CD8-positive, alpha-beta memory T cell (primary cell): ENCODE results near the gene SNRNP70. TPM values are rescaled to one million over a fixed set of nuclear protein-coding genes. Genes with fewer than 3 reads are reported as not detected.
"Not testable (repeated sequence)": the region's sequence is repeated elsewhere in the genome, so short reads cannot be mapped to it uniquely, and the experiment has no call there.

Experiments
- CTCF ChIA-PET: fragments of 350-600 bp; sonication (Branson Sonifier 250); formaldehyde crosslinking; loops from one replicate; lab custom pipeline; 2021; ENCODE audit warnings: antibody characterized with exemption; lab: Charles Lee
- POLR2A ChIA-PET: fragments of 350-600 bp; sonication (Branson Sonifier 250); formaldehyde crosslinking; loops from one replicate; lab custom pipeline; 2021; ENCODE audit warnings: antibody characterized with exemption; lab: Charles Lee
- DNase-seq, 5 donors: peaks; one replicate each; pipeline versions ENCODE4 v3.0.0 to v3.0.0-alpha.2; 2020 to 2022; ENCODE audit warnings: mixed read lengths in 1 of 5
- H3K27ac ChIP-seq: one replicate; pipeline ENCODE4 v1.7.0; 2013; ENCODE audit warnings: low read depth, mild to moderate bottlenecking, low read length, moderate library complexity
- H3K27me3 ChIP-seq: 2 replicates; pipeline ENCODE4 v1.7.0; 2013; ENCODE audit warnings: low read length, mild to moderate bottlenecking; ENCODE audit not compliant: insufficient read depth, poor library complexity, severe bottlenecking
- H3K36me3 ChIP-seq: 2 replicates; pipeline ENCODE4 v1.7.0; 2013; ENCODE audit warnings: mild to moderate bottlenecking, low read length, moderate library complexity; ENCODE audit not compliant: insufficient read depth
- H3K4me1 ChIP-seq: 2 replicates; pipeline ENCODE4 v1.7.0; 2013; ENCODE audit warnings: mild to moderate bottlenecking, low read length, moderate library complexity; ENCODE audit not compliant: insufficient read depth
- H3K4me3 ChIP-seq: 2 replicates; pipeline ENCODE4 v1.7.0; 2013; ENCODE audit warnings: mild to moderate bottlenecking, low read length
- H3K9me3 ChIP-seq: 2 replicates; pipeline ENCODE4 v1.7.0; 2013; ENCODE audit warnings: mild to moderate bottlenecking, low read length
- H3K27ac Mint-ChIP-seq, 8 donors: one replicate each; pipeline ENCODE4 v1.8.0; 2020 to 2021; ENCODE audit warnings: mixed read lengths in 8 of 8, mild to moderate bottlenecking in 6 of 8, inconsistent platforms in 3 of 8, moderate library complexity in 3 of 8
- H3K27me3 Mint-ChIP-seq, 2 donors: one replicate each; pipeline ENCODE4 v1.8.0; 2020 to 2021; ENCODE audit warnings: mixed read lengths in 2 of 2, mild to moderate bottlenecking in 1 of 2, moderate library complexity in 1 of 2
- H3K36me3 Mint-ChIP-seq, 3 donors: one replicate each; pipeline ENCODE4 v1.8.0; 2020 to 2021; ENCODE audit warnings: mixed read lengths in 3 of 3, inconsistent platforms in 1 of 3, mild to moderate bottlenecking in 1 of 3
- H3K4me1 Mint-ChIP-seq, 3 donors: one replicate each; pipeline ENCODE4 v1.8.0; 2020 to 2021; ENCODE audit warnings: mixed read lengths in 3 of 3, inconsistent platforms in 1 of 3, mild to moderate bottlenecking in 1 of 3
- H3K4me3 Mint-ChIP-seq, 7 donors: one replicate each; pipeline ENCODE4 v1.8.0; 2020 to 2021; ENCODE audit warnings: mixed read lengths in 7 of 7, mild to moderate bottlenecking in 6 of 7, moderate library complexity in 4 of 7, inconsistent platforms in 2 of 7
- H3K9me3 Mint-ChIP-seq, 5 donors: one replicate each; pipeline ENCODE4 v1.8.0; 2020 to 2022; ENCODE audit warnings: mixed read lengths in 5 of 5, mild to moderate bottlenecking in 3 of 5, moderate library complexity in 2 of 5, inconsistent platforms in 1 of 5
- polyA plus RNA-seq: library from polyadenylated mRNA; unstranded; fragments of 300-500 nt; fragmentation: Illumina TruSeq; gene quantifications from one replicate; pipeline ENCODE4 v1.2.3, GENCODE V29; 2021
- total RNA-seq, 2 experiments: library from RNA; stranded (reverse); gene quantifications; one replicate each; pipeline ENCODE4 v1.2.3, GENCODE V29; 2021

SNRNP70 gene
- total and polyA plus RNA-seq, 3 experiments from 2014 or later: 66.2 to 221 (median 210) TPM

- peaks cover 9% of the 10 kb centered on the region for H3K4me1 ChIP-seq
- no peaks in the 10 kb centered on the region for H3K27me3 ChIP-seq
- H3K9me3 ChIP-seq: no peaks in the 10 kb centered on the region
- peak overlapping the region; percentile 52 to 86 (median 69) for H3K4me3 Mint-ChIP-seq
- peaks cover 28 to 38% (median 33%) of the 10 kb centered on the region in 3 donors for H3K4me1 Mint-ChIP-seq
- H3K4me3 ChIP-seq: no peak overlapping the region
- no peaks in the 10 kb centered on the region for H3K36me3 ChIP-seq
- no peaks in the 10 kb centered on the region for H3K27me3 Mint-ChIP-seq
- CTCF ChIA-PET: interaction anchor here (0.9 to 2.3 kb wide), 4 partner anchors 14 to 127 kb away, joined by 3 to 5 read pairs (median 4); partner anchors contain the start of genes GYS1 and RUVBL2
- no peak overlapping the region for H3K27ac ChIP-seq
- POLR2A ChIA-PET: no interaction called here
- no peaks in the 10 kb centered on the region for H3K9me3 Mint-ChIP-seq
- no peak for DNase-seq
- H3K36me3 Mint-ChIP-seq: peaks cover 0 to 3% (median 0%) of the 10 kb centered on the region in 3 donors
- H3K27ac Mint-ChIP-seq: peak overlapping the region in 5 of 8 donors; percentile 4 to 72 (median 29)
These were observed 35.6 kb downstream of the SNRNP70 start for GRCh38 chr19:49120868-49121267.

- POLR2A ChIA-PET: not testable (repeated sequence)
- CTCF ChIA-PET: interaction anchor here (1.1 to 2.3 kb wide), 2 partner anchors 15 to 128 kb away, joined by 3 to 5 read pairs; partner anchors contain the start of genes GYS1 and RUVBL2
These were observed 36.6 kb downstream of the SNRNP70 start for GRCh38 chr19:49121841-49122240.

GRCh38 chr19:49123285-49123684 lies 38.0 kb downstream of the SNRNP70 start:
- DNase-seq, H3K27me3 Mint-ChIP-seq, H3K27ac ChIP-seq, H3K9me3 Mint-ChIP-seq, CTCF ChIA-PET, H3K36me3 Mint-ChIP-seq, H3K4me1 ChIP-seq, H3K9me3 ChIP-seq, POLR2A ChIA-PET, H3K36me3 ChIP-seq, H3K4me3 ChIP-seq, H3K27ac Mint-ChIP-seq, H3K27me3 ChIP-seq: not testable (repeated sequence)
- peak overlapping the region in 1 of 7 donors; percentile 76 for H3K4me3 Mint-ChIP-seq
- peaks cover 14 to 24% (median 16%) of the 10 kb centered on the region in 3 donors for H3K4me1 Mint-ChIP-seq

More at GRCh38 chr19:49121841-49122240, 36.6 kb downstream of the SNRNP70 start:
- H3K27me3 Mint-ChIP-seq, H3K27ac ChIP-seq, DNase-seq, H3K9me3 ChIP-seq, H3K27me3 ChIP-seq, H3K9me3 Mint-ChIP-seq, H3K27ac Mint-ChIP-seq, H3K36me3 Mint-ChIP-seq, H3K36me3 ChIP-seq, H3K4me3 ChIP-seq, H3K4me1 ChIP-seq: not testable (repeated sequence)
- Mint-ChIP-seq H3K4me3 (peak overlapping the region in 2 of 7 donors; percentile 27 to 79), H3K4me1 (peaks cover 21 to 30% (median 25%) of the 10 kb centered on the region in 3 donors)

GRCh38 chr19:49125025-49125731 lies 39.9 kb downstream of the SNRNP70 start:
- CTCF ChIA-PET: interaction anchor here (0.8 to 1.4 kb wide), 4 partner anchors 10 to 132 kb away, joined by 3 to 4 read pairs (median 3); partner anchors contain the start of genes GYS1 and RUVBL2
- POLR2A ChIA-PET: interaction anchor here (0.5 kb wide), 1 partner anchor 8 kb away, joined by 3 read pairs; no protein-coding TSS in a partner anchor
- H3K27me3 ChIP-seq: no peaks in the 10 kb centered on the region
- H3K27ac Mint-ChIP-seq: no peak overlapping the region
- no peak overlapping the region for H3K4me3 ChIP-seq
- H3K4me3 Mint-ChIP-seq: no peak overlapping the region
- H3K9me3 Mint-ChIP-seq: no peaks in the 10 kb centered on the region
- H3K36me3 Mint-ChIP-seq: no peaks in the 10 kb centered on the region
- H3K4me1 Mint-ChIP-seq: peaks cover 19 to 24% (median 21%) of the 10 kb centered on the region in 3 donors
- DNase-seq: no peak
- H3K36me3 ChIP-seq: no peaks in the 10 kb centered on the region
- no peaks in the 10 kb centered on the region for H3K9me3 ChIP-seq
- peaks cover 0 to 3% of the 10 kb centered on the region in 2 donors for H3K27me3 Mint-ChIP-seq
- H3K4me1 ChIP-seq: peaks cover 12% of the 10 kb centered on the region
- no peak overlapping the region for H3K27ac ChIP-seq

GRCh38 chr19:49126575-49126974 lies 41.3 kb downstream of the SNRNP70 start:
- CTCF ChIA-PET: interaction anchor here (0.7 to 1.7 kb wide), 3 partner anchors 13 to 305 kb away, joined by 3 to 5 read pairs (median 4); partner anchors contain the start of gene LIN7B
- Histone ChIP-seq H3K4me1 (peaks cover 12% of the 10 kb centered on the region), H3K36me3 (no peaks in the 10 kb centered on the region), H3K27ac (no peak overlapping the region), H3K27me3 (no peaks in the 10 kb centered on the region), H3K4me3 (no peak overlapping the region), H3K9me3 (no peaks in the 10 kb centered on the region)
- Mint-ChIP-seq H3K4me3 (no peak overlapping the region), H3K27ac (no peak overlapping the region), H3K4me1 (peaks cover 11 to 15% (median 14%) of the 10 kb centered on the region in 3 donors), H3K9me3 (no peaks in the 10 kb centered on the region), H3K27me3 (peaks cover 0 to 3% of the 10 kb centered on the region in 2 donors), H3K36me3 (no peaks in the 10 kb centered on the region)
- POLR2A ChIA-PET: interaction anchor here (2.9 kb wide), 1 partner anchor 12 kb away, joined by 15 read pairs; the partner anchor contains the start of gene LIN7B
- no peak for DNase-seq

GRCh38 chr19:49127225-49127624 lies 42.0 kb downstream of the SNRNP70 start:
- peaks cover 11 to 15% (median 14%) of the 10 kb centered on the region in 3 donors for H3K4me1 Mint-ChIP-seq
- H3K27ac ChIP-seq, H3K27me3 ChIP-seq, H3K27me3 Mint-ChIP-seq, H3K36me3 Mint-ChIP-seq, DNase-seq, H3K9me3 Mint-ChIP-seq, H3K4me3 ChIP-seq, H3K9me3 ChIP-seq, H3K36me3 ChIP-seq: not testable (repeated sequence)
- peak overlapping the region in 1 of 8 donors; percentile 66 for H3K27ac Mint-ChIP-seq
- ChIA-PET POLR2A (interaction anchor here (1.8 to 2.9 kb wide), 2 partner anchors 13 to 134 kb away, joined by 5 to 15 read pairs; partner anchors contain the start of genes GYS1, LIN7B and RUVBL2), CTCF (interaction anchor here (0.7 to 3.9 kb wide), 11 partner anchors 8 to 332 kb away, joined by 3 to 16 read pairs (median 4); partner anchors contain the start of genes GYS1, LIN7B, PPFIA3 and RUVBL2)
- H3K4me1 ChIP-seq: peaks cover 12% of the 10 kb centered on the region
- H3K4me3 Mint-ChIP-seq: peak overlapping the region in 1 of 7 donors; percentile 92

GRCh38 chr19:49127674-49128544 lies 42.7 kb downstream of the SNRNP70 start:
- Mint-ChIP-seq H3K9me3 (no peaks in the 10 kb centered on the region), H3K36me3 (no peaks in the 10 kb centered on the region), H3K4me1 (peaks cover 11 to 19% (median 17%) of the 10 kb centered on the region in 3 donors), H3K27ac (peak overlapping the region in 7 of 8 donors; percentile 8 to 92 (median 89)), H3K4me3 (peak overlapping the region; percentile 64 to 93 (median 91)), H3K27me3 (peaks cover 0 to 3% of the 10 kb centered on the region in 2 donors)
- CTCF ChIA-PET: interaction anchor here (0.9 to 3.9 kb wide), 10 partner anchors 8 to 333 kb away, joined by 3 to 16 read pairs (median 4); partner anchors contain the start of genes GYS1, LIN7B, PPFIA3 and RUVBL2
- POLR2A ChIA-PET: interaction anchor here (0.7 to 2.9 kb wide), 3 partner anchors 11 to 134 kb away, joined by 3 to 15 read pairs (median 5); partner anchors contain the start of genes GYS1, LIN7B and RUVBL2
- Histone ChIP-seq H3K9me3 (no peaks in the 10 kb centered on the region), H3K36me3 (no peaks in the 10 kb centered on the region), H3K4me3 (peak overlapping the region; percentile 73), H3K27me3 (no peaks in the 10 kb centered on the region), H3K27ac (peak overlapping the region; percentile 59), H3K4me1 (peaks cover 12% of the 10 kb centered on the region)
- peak; percentile 91 to 95 (median 94) for DNase-seq
